Caco-2 (cell line): ENCODE results near the gene GALNT17. TPM values are rescaled to one million over a fixed set of nuclear protein-coding genes. Genes with fewer than 3 reads are reported as not detected.

Experiments used
- BruUV-seq: library from RNA; stranded (reverse); fragments of 400-500 nt; replicated peaks from 2 replicates; lab custom pipeline; 2021; lab: Mats Ljungman, UMichigan
- CTCF ChIA-PET: fragments of 300-600 bp; sonication (Branson Sonifier 250); formaldehyde crosslinking; loops from one replicate; lab custom pipeline; 2022; ENCODE audit warnings: antibody characterized with exemption; lab: Charles Lee
- POLR2A ChIA-PET: fragments of 300-600 bp; sonication (Branson Sonifier 250); formaldehyde crosslinking; loops from one replicate; lab custom pipeline; 2022; ENCODE audit warnings: antibody characterized with exemption; lab: Charles Lee
- DNase-seq, 2 experiments: peaks; one replicate each; pipeline versions ENCODE4 v3.0.0 to v3.0.0-alpha.2; 2020 to 2022
- H3K27me3 ChIP-seq: replicated peaks from 2 replicates; pipeline ENCODE4 v1.6.0; 2011; ENCODE audit warnings: low read length; ENCODE audit not compliant: control insufficient read depth, insufficient read depth
- H3K36me3 ChIP-seq: 2 replicates; pipeline ENCODE4 v1.5.1; 2011; ENCODE audit warnings: low read length; ENCODE audit not compliant: control insufficient read depth, insufficient read depth
- H3K4me1 ChIP-seq: fragments of 250-450 bp; sonication (Bioruptor Pico); 2 replicates; pipeline ENCODE4 v1.5.1; 2020; ENCODE audit warnings: mild to moderate bottlenecking
- H3K4me3 ChIP-seq: 2 replicates; pipeline ENCODE4 v1.5.1; 2011; ENCODE audit warnings: low read depth, mild to moderate bottlenecking, control low read depth, low read length
- H3K9me3 ChIP-seq: fragments of 250-450 bp; sonication (Bioruptor Pico); 2 replicates; pipeline ENCODE4 v1.5.1; 2020; ENCODE audit warnings: mild to moderate bottlenecking, moderate library complexity
- H3K27ac Mint-ChIP-seq: one replicate; pipeline ENCODE4 v1.8.0; 2022; ENCODE audit warnings: mixed read lengths; ENCODE audit not compliant: unreplicated experiment
- H3K27me3 Mint-ChIP-seq: one replicate; pipeline ENCODE4 v1.8.0; 2022; ENCODE audit warnings: mixed read lengths; ENCODE audit not compliant: insufficient read depth, unreplicated experiment
- H3K36me3 Mint-ChIP-seq: one replicate; pipeline ENCODE4 v1.8.0; 2022; ENCODE audit warnings: mild to moderate bottlenecking, mixed read lengths; ENCODE audit not compliant: insufficient read depth, unreplicated experiment
- H3K4me1 Mint-ChIP-seq: one replicate; pipeline ENCODE4 v1.8.0; 2022; ENCODE audit warnings: low read depth, mixed read lengths; ENCODE audit not compliant: unreplicated experiment
- H3K4me3 Mint-ChIP-seq: one replicate; pipeline ENCODE4 v1.8.0; 2022; ENCODE audit warnings: mild to moderate bottlenecking, moderate library complexity, mixed read lengths; ENCODE audit not compliant: unreplicated experiment
- H3K9me3 Mint-ChIP-seq: one replicate; pipeline ENCODE4 v1.8.0; 2022; ENCODE audit warnings: mixed read lengths; ENCODE audit not compliant: unreplicated experiment
- intact Hi-C: fragments of 100-400 bp; cut with micrococcal nuclease; formaldehyde crosslinking; loops from one replicate; pipeline ENCODE4 v1.10.0; 2022; ENCODE audit not compliant: unreplicated experiment
- total RNA-seq: library from RNA; stranded (reverse); gene quantifications from 2 replicates; pipeline ENCODE4 v1.2.3, GENCODE V29; 2022
- TF ChIP-seq, protein P1 (sequence below), 2 experiments: fragments of 200-600 bp in 1 of 2; IDR thresholded peaks; 1 replicate in 1 of 2; 2 replicates in 1 of 2; pipeline versions ENCODE4 v1.5.1 to v1.8.0; 2011 to 2022; ENCODE audit warnings: antibody characterized with exemption in 1 of 2, control low read depth in 1 of 2, inconsistent platforms in 1 of 2, low read depth in 1 of 2, low read length in 1 of 2, mild to moderate bottlenecking in 1 of 2, moderate library complexity in 1 of 2; ENCODE audit not compliant: insufficient read depth in 1 of 2, severe bottlenecking in 1 of 2, unreplicated experiment in 1 of 2

GALNT17 gene
- total RNA-seq, 1 experiment from 2014 or later: not detected

DNA sequence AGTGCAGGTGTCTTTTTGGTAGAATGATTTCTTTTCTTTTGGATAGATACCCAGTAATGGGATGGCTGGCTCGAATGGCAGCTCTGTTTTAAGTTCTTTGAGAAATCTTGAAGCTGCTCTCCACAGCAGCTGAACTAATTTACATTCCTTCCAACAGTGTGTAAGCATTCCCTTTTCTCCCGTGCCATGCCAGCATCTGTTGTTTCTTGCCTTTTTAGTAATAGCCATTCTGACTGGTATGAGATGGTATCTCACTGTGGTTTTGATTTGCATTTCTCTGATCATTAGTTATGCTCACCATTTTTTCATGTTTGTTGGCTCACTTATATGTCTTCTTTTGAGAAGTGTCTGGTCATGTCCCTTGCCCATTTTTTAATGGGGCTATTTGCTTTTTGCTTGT lies 486.3 kb downstream of the GALNT17 start:
- Mint-ChIP-seq H3K27me3 (no peaks in the 10 kb centered on the region), H3K4me1 (no peaks in the 10 kb centered on the region), H3K9me3 (peaks cover 11% of the 10 kb centered on the region), H3K36me3 (peaks cover 6% of the 10 kb centered on the region), H3K4me3 (no peak overlapping the region), H3K27ac (no peak overlapping the region)
- H3K27me3 ChIP-seq: no peaks in the 10 kb centered on the region
- no peaks in the 10 kb centered on the region for H3K36me3 ChIP-seq
- no peak overlapping the region for H3K4me3 ChIP-seq
- no peaks in the 10 kb centered on the region for H3K4me1 ChIP-seq
- TF ChIP-seq, protein P1, sequence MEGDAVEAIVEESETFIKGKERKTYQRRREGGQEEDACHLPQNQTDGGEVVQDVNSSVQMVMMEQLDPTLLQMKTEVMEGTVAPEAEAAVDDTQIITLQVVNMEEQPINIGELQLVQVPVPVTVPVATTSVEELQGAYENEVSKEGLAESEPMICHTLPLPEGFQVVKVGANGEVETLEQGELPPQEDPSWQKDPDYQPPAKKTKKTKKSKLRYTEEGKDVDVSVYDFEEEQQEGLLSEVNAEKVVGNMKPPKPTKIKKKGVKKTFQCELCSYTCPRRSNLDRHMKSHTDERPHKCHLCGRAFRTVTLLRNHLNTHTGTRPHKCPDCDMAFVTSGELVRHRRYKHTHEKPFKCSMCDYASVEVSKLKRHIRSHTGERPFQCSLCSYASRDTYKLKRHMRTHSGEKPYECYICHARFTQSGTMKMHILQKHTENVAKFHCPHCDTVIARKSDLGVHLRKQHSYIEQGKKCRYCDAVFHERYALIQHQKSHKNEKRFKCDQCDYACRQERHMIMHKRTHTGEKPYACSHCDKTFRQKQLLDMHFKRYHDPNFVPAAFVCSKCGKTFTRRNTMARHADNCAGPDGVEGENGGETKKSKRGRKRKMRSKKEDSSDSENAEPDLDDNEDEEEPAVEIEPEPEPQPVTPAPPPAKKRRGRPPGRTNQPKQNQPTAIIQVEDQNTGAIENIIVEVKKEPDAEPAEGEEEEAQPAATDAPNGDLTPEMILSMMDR (IDR thresholded peaks at IDR 0.05; ENCODE audit: insufficient read depth in 1 of 2, low read depth in 1 of 2, low read length in 1 of 2, severe bottlenecking in 1 of 2, unreplicated experiment in 1 of 2): no peak
- CTCF ChIA-PET: no interaction called here
- no peaks in the 10 kb centered on the region for H3K9me3 ChIP-seq
- POLR2A ChIA-PET: no interaction called here
- intact Hi-C loops: no loop called here
- BruUV-seq: no TSS peak
- DNase-seq: no peak

DNA sequence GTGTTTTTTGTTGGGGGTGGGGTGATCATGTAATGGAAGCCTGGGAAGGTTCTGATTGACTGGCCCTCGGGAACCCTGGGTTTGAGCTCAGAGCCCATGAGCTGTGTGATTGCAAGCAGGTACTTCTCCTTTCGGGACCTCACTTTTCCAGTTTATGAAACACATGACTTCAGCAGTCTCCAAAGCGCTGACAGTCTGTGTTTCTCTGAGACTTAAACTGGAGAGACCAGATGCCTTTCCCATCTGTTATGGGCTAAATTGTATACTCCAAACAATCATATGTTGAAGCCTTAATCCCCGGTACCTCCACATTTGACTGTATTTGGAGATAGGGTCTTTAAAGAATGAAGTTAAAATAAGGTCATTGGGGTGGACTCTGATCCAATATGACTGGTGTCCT lies 493.6 kb downstream of the GALNT17 start:
- H3K27me3 Mint-ChIP-seq: no peaks in the 10 kb centered on the region
- ChIA-PET POLR2A (no interaction called here), CTCF (interaction anchor here (0.7 kb wide), 1 partner anchor 38 kb away, joined by 3 read pairs; no protein-coding TSS in a partner anchor)
- no peak overlapping the region for H3K27ac Mint-ChIP-seq
- no peaks in the 10 kb centered on the region for H3K36me3 Mint-ChIP-seq
- Histone ChIP-seq H3K4me1 (no peaks in the 10 kb centered on the region), H3K4me3 (no peak overlapping the region), H3K9me3 (no peaks in the 10 kb centered on the region), H3K36me3 (no peaks in the 10 kb centered on the region), H3K27me3 (no peaks in the 10 kb centered on the region)
- TF ChIP-seq, protein P1 (IDR thresholded peaks at IDR 0.05; ENCODE audit: insufficient read depth in 1 of 2, low read depth in 1 of 2, low read length in 1 of 2, severe bottlenecking in 1 of 2, unreplicated experiment in 1 of 2): no peak
- peaks cover 13% of the 10 kb centered on the region for H3K9me3 Mint-ChIP-seq
- no peak for DNase-seq
- no TSS peak for BruUV-seq
- H3K4me3 Mint-ChIP-seq: no peak overlapping the region
- intact Hi-C loops: no loop called here
- no peaks in the 10 kb centered on the region for H3K4me1 Mint-ChIP-seq

DNA sequence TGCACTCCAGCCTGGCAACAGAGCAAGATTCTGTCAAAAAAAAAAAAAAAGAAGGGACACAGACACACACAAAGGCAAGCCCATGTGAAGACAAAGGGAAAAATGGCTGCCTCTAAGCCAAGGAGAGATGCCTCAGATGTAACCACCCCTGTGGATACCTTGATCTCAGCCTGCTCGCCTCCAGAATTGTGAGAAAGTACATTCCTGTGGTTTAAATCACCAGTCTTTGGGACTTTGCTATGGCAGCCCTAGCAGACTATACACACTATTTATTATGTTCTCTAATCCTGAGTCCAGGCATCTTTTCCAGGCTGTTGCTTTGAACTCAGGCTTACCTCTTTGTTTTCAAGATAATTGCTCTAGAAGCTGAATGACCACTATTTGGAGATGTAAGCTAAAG lies 494.3 kb downstream of the GALNT17 start:
- BruUV-seq: no TSS peak

More for the DNA sequence above, 494.3 kb downstream of the GALNT17 start:
- no peak overlapping the region for H3K4me3 Mint-ChIP-seq
- no peak overlapping the region for H3K27ac Mint-ChIP-seq
- H3K36me3 Mint-ChIP-seq: no peaks in the 10 kb centered on the region
- H3K9me3 ChIP-seq: no peaks in the 10 kb centered on the region
- H3K9me3 Mint-ChIP-seq: peaks cover 14% of the 10 kb centered on the region
- H3K27me3 Mint-ChIP-seq: no peaks in the 10 kb centered on the region
- DNase-seq: no peak
- POLR2A ChIA-PET: no interaction called here
- H3K4me1 ChIP-seq: no peaks in the 10 kb centered on the region
- intact Hi-C loops: no loop called here
- no peak overlapping the region for H3K4me3 ChIP-seq
- TF ChIP-seq, protein P1 (IDR thresholded peaks at IDR 0.05; ENCODE audit: insufficient read depth in 1 of 2, low read depth in 1 of 2, low read length in 1 of 2, severe bottlenecking in 1 of 2, unreplicated experiment in 1 of 2): no peak
- no peaks in the 10 kb centered on the region for H3K4me1 Mint-ChIP-seq
- CTCF ChIA-PET: interaction anchor here (0.7 kb wide), 1 partner anchor 39 kb away, joined by 3 read pairs; no protein-coding TSS in a partner anchor
- H3K27me3 ChIP-seq: no peaks in the 10 kb centered on the region
- no peaks in the 10 kb centered on the region for H3K36me3 ChIP-seq
